ENCODE results near the gene VAV2. TPM values are rescaled to one million over a fixed set of nuclear protein-coding genes. Genes with fewer than 3 reads are reported as not detected.

Gene VAV2, protein sequence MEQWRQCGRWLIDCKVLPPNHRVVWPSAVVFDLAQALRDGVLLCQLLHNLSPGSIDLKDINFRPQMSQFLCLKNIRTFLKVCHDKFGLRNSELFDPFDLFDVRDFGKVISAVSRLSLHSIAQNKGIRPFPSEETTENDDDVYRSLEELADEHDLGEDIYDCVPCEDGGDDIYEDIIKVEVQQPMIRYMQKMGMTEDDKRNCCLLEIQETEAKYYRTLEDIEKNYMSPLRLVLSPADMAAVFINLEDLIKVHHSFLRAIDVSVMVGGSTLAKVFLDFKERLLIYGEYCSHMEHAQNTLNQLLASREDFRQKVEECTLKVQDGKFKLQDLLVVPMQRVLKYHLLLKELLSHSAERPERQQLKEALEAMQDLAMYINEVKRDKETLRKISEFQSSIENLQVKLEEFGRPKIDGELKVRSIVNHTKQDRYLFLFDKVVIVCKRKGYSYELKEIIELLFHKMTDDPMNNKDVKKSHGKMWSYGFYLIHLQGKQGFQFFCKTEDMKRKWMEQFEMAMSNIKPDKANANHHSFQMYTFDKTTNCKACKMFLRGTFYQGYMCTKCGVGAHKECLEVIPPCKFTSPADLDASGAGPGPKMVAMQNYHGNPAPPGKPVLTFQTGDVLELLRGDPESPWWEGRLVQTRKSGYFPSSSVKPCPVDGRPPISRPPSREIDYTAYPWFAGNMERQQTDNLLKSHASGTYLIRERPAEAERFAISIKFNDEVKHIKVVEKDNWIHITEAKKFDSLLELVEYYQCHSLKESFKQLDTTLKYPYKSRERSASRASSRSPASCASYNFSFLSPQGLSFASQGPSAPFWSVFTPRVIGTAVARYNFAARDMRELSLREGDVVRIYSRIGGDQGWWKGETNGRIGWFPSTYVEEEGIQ
- total RNA-seq, result 1 to 10 TPM; 3.5 to 5.5 TPM
- total RNA-seq, result 7.2 to 8.5 reads per million in 2 donors

DNA sequence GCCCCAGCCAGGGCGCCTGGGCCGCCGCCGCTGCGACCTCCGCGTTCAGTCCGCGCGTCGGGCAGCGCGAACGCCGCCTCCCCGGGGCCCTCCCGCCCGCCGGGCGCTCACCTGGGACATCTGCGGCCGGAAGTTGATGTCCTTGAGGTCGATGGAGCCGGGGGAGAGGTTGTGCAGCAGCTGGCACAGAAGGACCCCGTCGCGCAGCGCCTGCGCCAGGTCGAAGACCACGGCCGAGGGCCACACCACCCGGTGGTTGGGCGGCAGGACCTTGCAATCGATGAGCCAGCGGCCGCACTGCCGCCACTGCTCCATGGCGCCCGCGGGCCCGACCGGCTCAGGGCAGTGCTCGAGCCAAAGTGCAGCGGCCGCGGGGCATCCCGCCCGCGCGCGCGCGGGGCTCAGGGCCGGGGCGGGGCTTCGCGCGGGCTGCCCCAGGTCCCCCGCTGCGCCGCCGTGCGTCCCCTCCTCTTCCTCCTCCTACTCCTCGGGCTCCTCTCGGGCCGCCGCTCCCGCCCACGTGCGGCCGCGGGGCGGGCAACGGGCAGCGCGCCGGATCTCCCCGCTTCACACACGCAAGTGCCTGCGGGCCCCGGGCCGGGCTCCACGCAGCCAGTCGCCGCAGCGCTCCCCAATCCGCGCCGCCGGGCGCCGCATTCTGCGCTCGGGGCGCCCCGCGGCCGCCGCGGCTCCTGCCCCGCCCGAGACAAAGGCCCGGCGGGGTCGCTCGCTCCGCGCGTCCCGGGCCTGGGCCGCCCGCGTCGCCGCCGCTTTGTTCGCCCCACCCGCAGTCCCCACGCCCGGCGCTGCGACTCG, at the start of gene VAV2:
Gene VAV2 (minus strand): TSS at position 361 of the 816 bp plus-strand sequence. CDS start 46 bp downstream, at position 315.
- Mint-ChIP-seq H3K36me3 (ENCODE audit: low read depth) (no peaks in the 10 kb centered on the region), H3K4me3 (peak within 1 kb of the TSS; percentile 80), H3K27me3 (peaks cover 5% of the 10 kb centered on the region), H3K4me1 (peaks cover 2% of the 10 kb centered on the region), H3K27ac (no peak within 1 kb of the TSS)
- H3K9me3 ChIP-seq (ENCODE audit: control insufficient read depth, low read length, poor library complexity, severe bottlenecking), result no peaks in the 10 kb centered on the region
- ATAC-seq (peak; percentile 58), DNase-seq (peak in 2 of 3 donors; percentile 33 to 38)

DNA sequence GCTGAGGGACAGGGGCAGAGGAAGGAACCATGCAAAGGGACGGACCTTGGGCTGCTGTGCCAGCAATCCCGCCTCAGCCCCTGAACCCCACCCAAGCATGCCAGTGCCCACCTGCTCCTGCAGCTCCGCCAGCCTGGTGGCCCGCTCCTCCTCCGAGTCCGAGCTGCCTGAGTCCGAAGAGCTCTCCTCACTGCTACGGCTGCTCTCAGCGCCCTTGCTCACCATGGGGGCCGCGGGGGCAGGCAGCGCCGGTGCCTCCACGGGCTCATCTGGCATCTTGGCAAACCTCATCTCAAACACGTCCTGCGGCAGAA, 49.5 kb upstream of the VAV2 start:
- DNase-seq (no peak), ATAC-seq (no peak)
- H3K36me3 Mint-ChIP-seq (ENCODE audit: low read depth), result peaks cover 2% of the 10 kb centered on the region
- H3K9me3 ChIP-seq (ENCODE audit: control insufficient read depth, low read length, poor library complexity, severe bottlenecking), result no peaks in the 10 kb centered on the region
- H3K4me1 Mint-ChIP-seq, result peaks cover 3% of the 10 kb centered on the region
- H3K27ac Mint-ChIP-seq, result no peak overlapping the region
- H3K4me3 Mint-ChIP-seq, result no peak overlapping the region
- no peaks in the 10 kb centered on the region for H3K27me3 Mint-ChIP-seq

DNA sequence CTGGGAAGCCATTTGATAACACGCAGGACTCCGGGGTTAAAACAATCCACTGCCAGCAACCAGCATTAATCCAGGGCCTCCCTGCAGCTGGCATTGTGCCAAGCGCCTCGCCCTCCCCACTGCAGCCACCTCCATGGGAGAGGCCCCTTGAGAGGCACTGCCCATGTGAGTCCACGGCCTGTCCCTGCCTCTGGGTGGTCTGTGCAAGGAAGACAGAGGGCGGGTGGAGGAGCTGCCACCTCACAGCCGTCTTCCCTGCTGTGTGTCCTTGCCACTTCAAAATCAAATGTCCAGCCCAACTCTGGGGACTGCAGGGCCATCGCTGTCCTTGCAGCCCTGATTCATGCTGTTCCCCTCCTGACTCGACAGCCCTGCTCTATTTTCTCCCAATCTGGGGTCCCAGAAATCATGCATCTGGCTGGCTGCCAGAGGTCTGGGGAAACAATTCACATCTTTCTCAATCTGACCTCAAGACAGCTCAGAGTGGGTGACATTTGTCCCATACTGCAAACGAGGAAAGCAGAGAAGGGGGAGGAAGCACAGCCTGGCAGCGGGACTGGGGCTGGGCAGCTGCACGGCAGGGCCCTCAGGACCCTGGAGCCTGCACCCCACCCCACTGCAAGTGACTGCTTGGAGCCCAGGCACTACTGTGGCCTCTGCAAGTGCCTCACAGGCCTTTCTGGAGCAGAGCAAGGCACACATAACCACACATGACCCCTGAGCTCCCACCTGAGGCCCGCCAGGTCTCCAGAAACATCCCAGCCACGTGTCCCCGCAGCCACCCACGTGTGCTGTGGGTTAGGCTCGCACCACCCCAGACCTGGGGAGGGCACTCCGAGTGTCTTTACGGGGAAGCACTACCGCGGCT, 48.9 kb upstream of the VAV2 start:
- no peaks in the 10 kb centered on the region for H3K9me3 ChIP-seq (ENCODE audit: control insufficient read depth, low read length, poor library complexity, severe bottlenecking)
- ATAC-seq (no peak), DNase-seq (no peak)
- Mint-ChIP-seq H3K4me3 (no peak overlapping the region), H3K27ac (no peak overlapping the region), H3K4me1 (peaks cover 3% of the 10 kb centered on the region), H3K36me3 (ENCODE audit: low read depth) (peaks cover 6% of the 10 kb centered on the region), H3K27me3 (no peaks in the 10 kb centered on the region)

DNA sequence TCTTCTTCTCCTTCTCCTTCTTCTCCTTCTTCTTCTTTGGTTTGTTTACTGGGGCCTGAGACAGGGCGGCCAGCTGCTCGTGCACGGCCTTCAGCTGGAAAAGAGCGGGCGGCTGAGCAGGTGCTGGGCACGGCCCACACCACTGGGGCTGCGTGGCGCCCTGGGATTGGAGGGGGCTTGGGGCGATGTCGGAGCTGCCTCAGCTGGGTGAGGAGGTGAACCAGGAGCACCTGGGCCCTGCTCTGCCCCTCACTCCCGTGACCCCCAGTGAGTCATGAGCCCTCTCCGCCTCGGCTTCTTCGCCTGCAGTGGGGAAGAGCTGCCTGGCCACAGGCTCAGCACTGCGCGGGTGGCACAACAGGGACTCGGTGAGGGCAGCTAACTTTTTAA, 48.0 kb upstream of the VAV2 start:
- Mint-ChIP-seq H3K36me3 (ENCODE audit: low read depth) (peaks cover 6% of the 10 kb centered on the region), H3K27ac (no peak overlapping the region), H3K27me3 (no peaks in the 10 kb centered on the region), H3K4me1 (peaks cover 3% of the 10 kb centered on the region), H3K4me3 (no peak overlapping the region)
- no peak for ATAC-seq
- no peak for DNase-seq
- no peaks in the 10 kb centered on the region for H3K9me3 ChIP-seq (ENCODE audit: control insufficient read depth, low read length, poor library complexity, severe bottlenecking)

DNA sequence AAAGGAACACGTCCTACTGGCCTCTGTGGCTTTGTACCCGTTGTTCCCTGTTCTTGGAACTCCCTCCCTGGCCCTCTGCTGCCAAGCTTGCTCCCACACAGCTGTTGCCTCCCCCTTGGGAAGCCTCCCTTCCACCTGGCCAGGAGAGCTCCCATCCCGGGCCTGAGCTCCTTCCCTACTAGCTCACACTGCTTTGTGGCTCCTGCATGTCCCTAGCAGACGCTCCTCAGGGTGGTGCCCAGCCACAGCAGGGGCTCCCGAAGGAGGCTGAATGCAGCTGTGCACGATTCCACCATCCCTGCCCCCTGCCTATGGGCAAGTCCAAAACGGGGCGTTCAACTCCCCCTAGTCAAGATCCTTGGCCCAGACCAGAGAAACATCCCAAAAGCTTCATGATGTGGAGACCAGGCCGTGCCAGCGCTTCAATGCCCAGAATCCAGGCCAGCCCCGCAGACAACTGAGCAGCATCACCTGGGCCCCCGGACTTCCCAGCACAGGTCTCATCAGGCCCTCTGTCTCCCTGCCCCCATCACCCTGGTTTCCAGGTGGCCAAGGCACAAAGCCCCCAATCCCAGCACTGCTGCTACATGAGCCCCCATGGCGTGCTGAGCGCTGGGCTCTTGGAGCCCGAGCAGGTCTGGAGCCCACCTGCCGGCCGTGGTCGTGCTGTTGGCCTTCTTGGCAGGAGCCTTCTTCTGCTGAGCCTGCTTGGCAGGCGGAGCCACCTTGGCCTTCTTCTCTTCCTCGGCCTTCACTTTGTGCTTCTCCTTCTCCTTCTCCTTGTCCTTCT, 47.5 kb upstream of the VAV2 start:
- H3K9me3 ChIP-seq (ENCODE audit: control insufficient read depth, low read length, poor library complexity, severe bottlenecking), result no peaks in the 10 kb centered on the region
- Mint-ChIP-seq H3K27ac (no peak overlapping the region), H3K27me3 (no peaks in the 10 kb centered on the region), H3K4me3 (no peak overlapping the region), H3K36me3 (ENCODE audit: low read depth) (peaks cover 6% of the 10 kb centered on the region), H3K4me1 (peaks cover 3% of the 10 kb centered on the region)
- no peak for DNase-seq
- ATAC-seq, result no peak

DNA sequence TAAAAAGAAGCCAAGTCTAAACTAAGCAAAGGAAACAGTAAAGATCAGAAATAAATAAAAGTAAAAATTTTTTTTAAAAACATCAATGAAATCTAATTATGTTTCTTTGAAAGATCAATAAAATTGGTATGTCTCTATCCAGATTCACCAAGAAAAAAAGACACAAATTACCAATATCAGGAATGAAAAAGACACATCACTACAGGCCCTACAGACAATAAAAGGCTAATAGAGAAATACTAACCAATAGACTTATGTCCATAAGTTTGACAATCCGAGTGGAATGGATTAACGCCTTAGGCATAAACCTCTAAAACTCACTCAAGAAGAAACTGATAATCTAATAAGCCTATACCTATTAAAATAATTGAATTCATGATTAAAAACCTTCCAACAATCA, 45.5 kb upstream of the VAV2 start:
- peaks cover 7% of the 10 kb centered on the region for H3K36me3 Mint-ChIP-seq (ENCODE audit: low read depth)
- no peaks in the 10 kb centered on the region for H3K27me3 Mint-ChIP-seq
- DNase-seq, result no peak
- H3K4me1 Mint-ChIP-seq, result peaks cover 2% of the 10 kb centered on the region
- H3K4me3 Mint-ChIP-seq, result no peak overlapping the region
- no peak overlapping the region for H3K27ac Mint-ChIP-seq
- no peak for ATAC-seq
- no peaks in the 10 kb centered on the region for H3K9me3 ChIP-seq (ENCODE audit: control insufficient read depth, low read length, poor library complexity, severe bottlenecking)

DNA sequence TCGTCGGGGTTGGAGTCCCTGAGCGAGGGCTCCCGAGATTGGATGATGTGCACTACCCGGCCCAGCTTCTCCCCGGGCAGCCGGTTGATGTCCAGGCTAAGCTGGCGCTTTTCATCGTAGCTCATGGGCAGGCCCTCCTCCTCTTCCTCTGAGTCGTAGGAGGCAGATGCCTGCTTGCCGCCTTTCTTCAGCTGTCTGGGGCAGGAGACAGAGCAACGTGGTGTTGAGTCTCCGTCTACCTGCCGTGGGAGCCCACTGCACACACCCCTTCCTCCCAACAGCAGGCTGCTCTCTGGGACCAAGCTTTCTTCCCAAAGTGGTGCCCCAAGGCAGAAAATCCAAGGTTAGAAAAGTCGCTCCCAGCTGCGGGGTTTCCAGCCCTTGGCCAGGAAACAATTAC, 44.0 kb upstream of the VAV2 start:
- Mint-ChIP-seq H3K36me3 (ENCODE audit: low read depth) (peaks cover 7% of the 10 kb centered on the region), H3K27ac (no peak overlapping the region), H3K4me3 (no peak overlapping the region), H3K4me1 (peaks cover 2% of the 10 kb centered on the region), H3K27me3 (no peaks in the 10 kb centered on the region)
- no peak for DNase-seq
- H3K9me3 ChIP-seq (ENCODE audit: control insufficient read depth, low read length, poor library complexity, severe bottlenecking), result no peaks in the 10 kb centered on the region
- no peak for ATAC-seq

DNA sequence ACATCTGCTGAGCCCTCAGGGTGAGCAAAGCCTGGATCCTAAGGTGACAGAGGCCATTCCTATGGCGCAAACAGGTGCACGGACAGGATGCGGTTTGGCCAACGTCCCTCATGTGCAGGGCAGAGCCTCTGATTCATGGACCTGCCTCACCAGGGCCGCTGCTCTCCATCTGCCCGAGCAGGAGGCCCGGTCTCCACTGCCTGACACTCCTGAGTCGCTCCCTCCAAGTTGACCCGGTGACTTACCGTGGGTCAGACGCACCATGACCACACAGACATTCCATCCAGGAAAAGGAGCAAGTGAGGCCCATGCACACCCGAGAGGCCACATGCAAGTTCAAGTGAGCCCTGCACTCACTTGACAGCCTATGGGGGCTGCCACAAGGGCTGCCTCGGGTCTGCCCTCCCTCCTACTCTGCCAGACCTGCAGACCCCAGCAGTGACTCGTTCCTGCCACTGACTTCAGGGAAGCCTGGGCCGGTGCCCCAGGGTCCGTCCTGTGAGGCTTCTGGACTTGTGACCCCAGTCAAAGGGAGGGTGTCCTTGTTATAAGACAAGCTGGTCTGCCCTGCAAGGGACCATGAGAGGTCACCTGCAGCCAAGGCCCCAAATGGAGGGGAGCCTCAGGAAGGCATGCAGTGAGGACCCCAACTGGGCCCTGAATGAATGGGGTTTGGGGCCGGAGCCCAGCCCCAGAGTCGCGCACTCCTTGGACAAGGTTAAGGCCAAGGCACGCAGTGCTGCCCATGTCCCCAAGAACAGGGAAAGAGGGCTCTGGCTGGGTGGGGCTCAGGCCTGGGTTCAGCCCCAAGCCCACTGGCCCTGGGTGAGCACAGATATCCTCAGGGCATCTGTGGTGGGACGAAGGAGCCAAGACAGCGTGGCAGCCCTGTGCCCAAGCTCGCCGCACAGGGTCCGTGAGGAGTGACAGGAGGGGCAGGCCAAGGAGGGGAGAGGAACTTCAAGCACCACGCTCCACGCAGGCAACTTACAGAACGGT, 43.2 kb upstream of the VAV2 start:
- no peaks in the 10 kb centered on the region for H3K27me3 Mint-ChIP-seq
- no peak for DNase-seq
- no peak for ATAC-seq
- H3K27ac Mint-ChIP-seq, result no peak overlapping the region
- no peaks in the 10 kb centered on the region for H3K9me3 ChIP-seq (ENCODE audit: control insufficient read depth, low read length, poor library complexity, severe bottlenecking)
- H3K4me3 Mint-ChIP-seq, result no peak overlapping the region
- H3K36me3 Mint-ChIP-seq (ENCODE audit: low read depth), result peaks cover 7% of the 10 kb centered on the region
- peaks cover 2% of the 10 kb centered on the region for H3K4me1 Mint-ChIP-seq

DNA sequence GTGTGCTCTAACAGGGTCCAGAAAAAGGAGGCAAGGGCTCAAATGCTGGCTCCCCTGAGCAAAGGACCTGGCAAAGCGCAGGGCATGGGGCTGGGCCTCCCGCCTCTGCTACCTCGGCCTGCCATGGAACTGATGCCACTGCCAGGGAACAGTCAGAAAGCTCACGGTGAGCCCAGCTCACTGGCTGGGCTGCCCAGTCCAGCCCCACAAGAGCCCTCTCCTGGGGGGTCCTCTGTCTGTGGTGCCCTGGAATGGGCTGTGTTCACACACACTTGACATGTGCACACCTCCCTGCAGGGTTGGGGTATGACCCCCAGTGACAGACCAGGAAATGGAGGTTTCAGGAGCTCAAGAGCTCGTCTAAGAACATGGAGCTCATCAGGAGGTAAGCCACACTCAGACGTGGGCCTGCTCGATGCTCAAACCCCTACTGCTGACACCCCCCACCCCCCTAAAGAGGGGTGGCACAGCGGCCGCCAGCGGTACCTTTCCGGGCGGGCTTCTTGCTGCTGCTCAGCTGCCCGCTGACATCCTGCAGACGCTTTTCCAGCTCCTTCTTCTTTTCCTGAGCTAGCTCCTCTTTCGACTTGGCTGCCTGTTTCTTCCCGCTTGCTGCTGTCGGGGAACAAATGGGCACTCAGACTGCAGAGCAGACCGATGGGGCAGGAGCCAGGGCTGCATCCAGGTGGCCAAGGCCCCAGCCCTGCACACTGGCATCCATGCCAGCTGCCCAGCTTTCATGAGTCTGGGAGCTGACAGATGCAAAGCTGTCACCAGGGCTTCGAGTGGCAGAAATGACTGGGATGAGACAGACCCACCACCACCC, 42.3 kb upstream of the VAV2 start:
- DNase-seq (no peak), ATAC-seq (no peak)
- H3K4me3 Mint-ChIP-seq, result no peak overlapping the region
- peaks cover 2% of the 10 kb centered on the region for H3K4me1 Mint-ChIP-seq
- no peak overlapping the region for H3K27ac Mint-ChIP-seq
- no peaks in the 10 kb centered on the region for H3K9me3 ChIP-seq (ENCODE audit: control insufficient read depth, low read length, poor library complexity, severe bottlenecking)
- peaks cover 7% of the 10 kb centered on the region for H3K36me3 Mint-ChIP-seq (ENCODE audit: low read depth)
- no peaks in the 10 kb centered on the region for H3K27me3 Mint-ChIP-seq

DNA sequence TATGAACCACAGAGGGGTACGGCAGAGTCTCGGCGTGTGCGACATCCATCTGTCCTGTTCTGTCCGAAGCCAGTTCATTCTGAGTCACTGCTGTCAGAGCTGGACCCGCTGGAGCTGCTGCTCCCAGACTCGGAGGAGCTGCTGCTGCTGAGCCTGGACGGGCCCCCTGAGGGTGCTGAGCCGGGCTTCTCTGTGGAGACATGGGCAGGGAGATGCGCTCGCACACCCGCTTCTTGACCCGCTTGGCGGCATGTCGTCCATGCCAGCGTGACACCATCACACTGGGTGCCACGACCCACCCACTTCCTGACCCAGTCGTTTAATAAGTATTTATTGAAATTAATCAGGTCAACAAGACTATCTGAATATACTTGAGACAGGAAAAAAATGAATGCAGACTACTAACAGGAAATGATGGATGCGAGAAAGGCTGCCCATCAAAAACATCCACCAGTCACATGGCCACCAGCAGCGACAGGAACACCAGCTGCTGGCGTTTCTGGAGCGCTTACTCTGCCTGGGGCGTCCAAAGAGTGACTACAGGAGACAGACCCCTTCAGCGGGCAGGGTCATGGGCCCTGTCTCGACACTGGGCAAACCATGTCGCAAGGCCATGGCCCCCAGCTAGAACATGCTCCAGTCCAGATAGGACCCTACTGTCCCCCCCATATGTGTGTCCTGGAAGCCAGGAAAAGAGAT, 41.5 kb upstream of the VAV2 start:
- Mint-ChIP-seq H3K4me1 (peaks cover 2% of the 10 kb centered on the region), H3K27ac (no peak overlapping the region), H3K27me3 (no peaks in the 10 kb centered on the region), H3K4me3 (no peak overlapping the region), H3K36me3 (ENCODE audit: low read depth) (peaks cover 7% of the 10 kb centered on the region)
- H3K9me3 ChIP-seq (ENCODE audit: control insufficient read depth, low read length, poor library complexity, severe bottlenecking), result no peaks in the 10 kb centered on the region
- ATAC-seq (no peak), DNase-seq (no peak)
